ENCODE measurements around the gene DNAJC25. TPM values are rescaled to one million over a fixed set of nuclear protein-coding genes. Genes with fewer than 3 reads are reported as not detected.

DNAJC25 gene
- total and polyA plus RNA-seq, 2 of the 8 experiments (the other 6 are each of a cell fraction or from before 2014, with no cell fraction given), result 2.7 to 6.2 TPM

GRCh38 chr9:111646417-111646816 is 15.3 kb downstream of the DNAJC25 start:
- H2BK20ac ChIP-seq (ENCODE audit: low read length), result no peak overlapping the region
- H4K91ac ChIP-seq (replicated peaks; ENCODE audit: insufficient read length, low read length), result no peak overlapping the region
- no peak overlapping the region for H3K4ac ChIP-seq (replicated peaks; ENCODE audit: insufficient read length, low read depth, low read length)
- H3K36me3 ChIP-seq (ENCODE audit: control insufficient read depth in 2 of 4, insufficient read depth in 4 of 4, low read length in 3 of 4), result peaks cover 0 to 25% (median 5%) of the 10 kb centered on the region in 4 experiments; a peak in 5 of 8 replicates
- no peak overlapping the region for H2BK5ac ChIP-seq (ENCODE audit: low read depth, low read length)
- no peaks in the 10 kb centered on the region for H3K23me2 ChIP-seq (ENCODE audit: low read depth, low read length)
- H3K79me2 ChIP-seq (ENCODE audit: control insufficient read depth in 1 of 2, insufficient read depth in 2 of 2, low read length in 2 of 2), result no peaks in the 10 kb centered on the region; a peak in 1 of 4 replicates
- peaks cover 0 to 2% of the 10 kb centered on the region in 2 experiments for H4K20me1 ChIP-seq (replicated peaks in 1 of 2; ENCODE audit: control insufficient read depth in 1 of 2, insufficient read depth in 2 of 2, low read length in 2 of 2)
- no peak overlapping the region for H3K4me3 ChIP-seq (ENCODE audit: extremely low read depth in 1 of 4, insufficient read depth in 2 of 4, low read depth in 3 of 4, low read length in 4 of 4)
- H3K9me3 ChIP-seq (ENCODE audit: insufficient read depth in 2 of 2, low read depth in 1 of 2, low read length in 1 of 2), result no peaks in the 10 kb centered on the region
- no peaks in the 10 kb centered on the region for H3K27me3 ChIP-seq (replicated peaks in 1 of 4; ENCODE audit: control insufficient read depth in 3 of 4, extremely low read depth in 1 of 4, insufficient read depth in 3 of 4, low read length in 3 of 4)
- H3K27ac ChIP-seq (ENCODE audit: low read depth, low read length), result no peak overlapping the region
- ChIA-PET CTCF (ENCODE audit: partially characterized antibody) (no interaction called here), POLR2A (ENCODE audit: partially characterized antibody) (interaction anchor here (1.0 kb wide), 1 partner anchor 15 kb away, joined by 3 read pairs; no protein-coding TSS in a partner anchor)
- H2AK5ac ChIP-seq (ENCODE audit: low read depth, low read length), result no peak overlapping the region
- no peak overlapping the region for H2BK120ac ChIP-seq (replicated peaks; ENCODE audit: low read depth, low read length)
- H3K4me2 ChIP-seq (ENCODE audit: insufficient read depth in 1 of 2, low read depth in 2 of 2, low read length in 2 of 2), result no peak overlapping the region
- no peak overlapping the region for H3K56ac ChIP-seq (replicated peaks; ENCODE audit: insufficient read length, low read depth, low read length)
- H2BK15ac ChIP-seq (ENCODE audit: low read length), result no peak overlapping the region
- H3K9ac ChIP-seq (replicated peaks in 1 of 4; ENCODE audit: extremely low read depth in 1 of 4, low read depth in 3 of 4, low read length in 3 of 4), result no peak overlapping the region
- H3K4me1 ChIP-seq (replicated peaks in 1 of 4; ENCODE audit: control insufficient read depth in 3 of 4, insufficient read depth in 4 of 4, low read length in 3 of 4), result no peaks in the 10 kb centered on the region
- no peak for TF ChIP-seq PHF8 (conservative IDR thresholded peaks at IDR 0.05; ENCODE audit: low read depth, low read length)
- TF ChIP-seq SIRT6 (IDR thresholded peaks at IDR 0.05; ENCODE audit: low read length), result no peak
- TF ChIP-seq RAD21 (IDR thresholded peaks at IDR 0.05 in 1 of 2, conservative IDR thresholded peaks at IDR 0.05 in 1 of 2; ENCODE audit: low read depth in 2 of 2, low read length in 2 of 2), result no peak
- TF ChIP-seq NANOG (IDR thresholded peaks at IDR 0.05; ENCODE audit: insufficient read depth, low read depth, low read length, poor library complexity, severe bottlenecking), result no peak
- H4K5ac ChIP-seq (ENCODE audit: insufficient read length, low read depth, low read length), result no peak overlapping the region
- H3K23ac ChIP-seq (ENCODE audit: insufficient read length), result no peak overlapping the region
- H3K14ac ChIP-seq (ENCODE audit: insufficient read length), result no peak overlapping the region
- DNase-seq (ENCODE audit: low read depth in 1 of 2, low spot score in 2 of 2) (no peak), FAIRE-seq (no peak)
- no peak overlapping the region for H2AFZ ChIP-seq (ENCODE audit: low read length)
- H3K79me1 ChIP-seq (ENCODE audit: low read depth, low read length), result no peaks in the 10 kb centered on the region
- no peak overlapping the region for H3K18ac ChIP-seq (ENCODE audit: extremely low read depth, low read length)
- H2BK12ac ChIP-seq (ENCODE audit: low read depth, low read length), result no peak overlapping the region
- 85% methylated on average over 2 of the region's 2 CpGs; no CpG with 5 or more reads in 1 of the 2 experiments for WGBS, 2 experiments (ENCODE audit: extremely low coverage in 1 of 2, insufficient coverage in 1 of 2, insufficient read length in 1 of 2, insufficient replicate concordance in 2 of 2, low coverage in 1 of 2, low lambda C conversion rate in 2 of 2, missing lambda C conversion rate in 1 of 2)
- H4K8ac ChIP-seq (ENCODE audit: extremely low read depth, insufficient read depth, low read length), result no peak overlapping the region
